GM18867 (cell line): Measurements from ENCODE around the gene LILRB5.
"Not testable (repeated sequence)": the region's sequence is repeated elsewhere in the genome, so short reads cannot be mapped to it uniquely, and the experiment has no call there.

ENCODE experiments used
- ATAC-seq: cut with Tn5 transposase; IDR thresholded peaks from one replicate; pipeline ENCODE4 v1.9.1; 2021; ENCODE audit warnings: mild to moderate bottlenecking, moderate library complexity; ENCODE audit not compliant: unreplicated experiment

Gene LILRB5

DNA sequence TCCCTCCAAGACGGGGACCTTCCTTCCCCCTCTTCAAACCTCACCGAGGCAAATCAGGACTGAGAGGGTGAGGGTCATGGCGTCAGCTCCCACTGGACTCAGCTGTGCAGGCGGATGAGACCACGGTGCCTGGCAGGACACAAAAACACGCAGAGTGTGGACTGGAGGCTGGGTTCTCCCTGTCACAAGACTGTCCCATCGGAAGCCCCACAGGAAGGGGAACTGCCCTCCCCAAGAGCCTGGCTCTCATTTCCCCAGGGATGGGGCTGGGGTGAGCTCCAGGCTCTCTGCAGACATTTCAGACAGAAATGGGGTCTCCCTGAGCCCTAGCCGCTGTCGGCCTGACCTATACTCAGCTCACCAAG, at the start of gene LILRB5:
Gene LILRB5 (minus strand): TSS at position 158 of the 365 bp plus-strand sequence. CDS start 80 bp downstream, at position 78.
- no peak for ATAC-seq

DNA sequence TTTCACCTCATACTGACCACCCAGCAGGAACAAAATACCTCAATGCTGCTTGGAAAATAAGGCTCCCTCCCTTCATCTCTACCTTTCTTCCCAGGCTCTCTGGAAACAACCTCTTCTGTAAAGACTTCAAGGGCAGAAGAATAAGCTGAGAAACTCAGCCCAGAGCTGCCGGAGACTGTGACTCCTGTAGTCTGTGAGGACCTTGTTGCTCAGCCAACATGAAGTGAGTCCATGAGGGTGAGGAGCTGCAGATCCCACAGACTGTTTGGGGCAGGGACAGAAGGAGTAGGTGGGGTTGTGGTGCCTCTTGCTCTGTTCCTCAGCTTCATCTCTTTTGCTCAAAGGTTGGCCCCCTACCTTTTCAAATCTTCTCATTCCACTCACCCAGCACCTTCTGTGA, 48.1 kb upstream of the LILRB5 start:
- no peak for ATAC-seq

DNA sequence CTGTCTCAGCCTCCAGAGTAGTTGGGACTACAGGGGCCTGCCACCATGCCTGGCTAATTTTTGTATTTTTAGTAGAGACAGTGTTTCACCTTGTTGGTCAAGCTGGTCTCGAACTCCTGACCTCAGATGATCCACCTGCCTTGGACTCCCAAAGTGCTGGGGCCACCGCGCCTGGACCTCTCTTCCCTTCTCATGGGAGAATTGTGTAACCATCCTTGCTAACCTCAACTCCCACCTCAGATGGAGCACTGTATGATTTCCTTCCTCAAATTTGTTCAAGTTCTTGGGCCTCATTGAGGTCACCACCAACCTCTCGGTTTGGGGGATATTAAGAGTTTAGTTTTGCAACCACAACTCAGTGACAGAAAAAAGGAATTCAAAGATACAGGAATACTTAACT, 45.2 kb upstream of the LILRB5 start:
- no peak for ATAC-seq

DNA sequence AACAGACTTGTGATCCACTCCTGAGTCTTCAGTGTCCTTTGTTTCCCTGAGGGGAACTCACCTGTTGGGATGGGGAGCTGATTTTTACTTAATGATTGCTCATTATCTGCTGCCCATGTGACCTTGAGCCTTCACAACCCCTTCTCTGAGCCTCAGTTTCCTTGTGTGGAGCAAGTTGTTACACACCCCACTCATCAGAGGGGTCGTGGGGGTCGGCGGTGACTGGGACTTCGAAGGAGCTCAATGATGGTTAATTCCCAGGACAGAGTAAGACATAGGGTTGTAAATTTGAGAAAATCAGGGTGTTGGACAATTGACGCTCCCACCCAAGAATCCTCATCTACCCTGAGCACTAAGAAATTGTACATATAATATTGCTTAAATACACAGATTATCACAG, 42.4 kb upstream of the LILRB5 start:
- ATAC-seq: no peak

DNA sequence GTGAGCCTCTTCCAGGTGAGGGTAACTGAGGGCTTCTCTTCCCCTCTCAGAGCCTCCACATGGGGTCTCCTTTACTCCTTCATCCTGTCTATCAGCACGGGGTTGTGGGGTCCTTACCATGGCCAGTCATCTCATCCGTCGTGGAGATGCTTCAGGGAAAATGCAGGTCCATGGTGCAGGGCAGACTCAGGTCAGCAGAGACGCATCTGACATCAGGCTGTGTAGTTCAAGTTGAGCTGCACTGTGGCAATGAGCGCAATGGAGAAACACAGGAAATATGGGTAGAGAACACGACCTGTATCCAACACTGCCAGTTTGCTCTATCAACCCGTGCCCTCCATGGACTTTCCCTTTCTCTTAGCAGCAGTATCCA, 42.0 kb upstream of the LILRB5 start:
- no peak for ATAC-seq

DNA sequence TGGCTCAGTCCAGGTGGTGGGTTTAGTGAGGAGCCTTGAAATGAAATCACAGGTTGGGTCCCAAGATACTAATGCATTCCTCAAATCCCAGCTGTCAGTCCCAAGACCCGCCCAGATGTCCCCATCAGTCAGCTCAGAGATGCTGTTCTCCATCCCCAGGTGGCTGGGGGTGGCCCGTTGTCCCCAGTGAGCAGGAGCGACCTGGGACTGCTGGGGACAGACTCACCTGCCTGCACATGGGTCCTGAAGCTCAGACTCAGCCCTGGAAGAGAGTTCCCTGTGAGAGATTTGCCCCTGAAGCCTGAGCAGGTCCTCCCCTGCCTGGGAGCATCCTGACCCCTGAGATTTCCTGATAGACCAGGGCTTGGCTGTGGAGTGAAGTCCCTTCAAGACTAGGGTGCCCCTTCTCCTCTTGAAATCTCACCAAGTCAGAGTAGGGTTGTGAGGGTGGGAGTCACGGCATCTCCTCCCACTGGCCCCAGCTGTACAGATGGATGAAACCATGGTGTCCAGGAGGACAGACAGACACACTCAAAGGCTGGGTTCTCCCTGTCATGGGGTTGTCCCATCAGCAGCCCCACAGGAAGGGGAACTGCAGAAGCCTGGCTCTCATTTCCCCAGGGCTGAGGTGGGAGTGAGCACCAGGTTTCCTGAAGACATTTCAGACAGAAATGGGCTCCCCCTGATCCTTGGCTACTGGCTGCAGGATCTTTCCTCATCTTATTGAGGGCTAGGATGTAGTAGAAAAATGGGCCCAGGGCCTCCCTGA, 41.5 kb upstream of the LILRB5 start:
- ATAC-seq: no peak

DNA sequence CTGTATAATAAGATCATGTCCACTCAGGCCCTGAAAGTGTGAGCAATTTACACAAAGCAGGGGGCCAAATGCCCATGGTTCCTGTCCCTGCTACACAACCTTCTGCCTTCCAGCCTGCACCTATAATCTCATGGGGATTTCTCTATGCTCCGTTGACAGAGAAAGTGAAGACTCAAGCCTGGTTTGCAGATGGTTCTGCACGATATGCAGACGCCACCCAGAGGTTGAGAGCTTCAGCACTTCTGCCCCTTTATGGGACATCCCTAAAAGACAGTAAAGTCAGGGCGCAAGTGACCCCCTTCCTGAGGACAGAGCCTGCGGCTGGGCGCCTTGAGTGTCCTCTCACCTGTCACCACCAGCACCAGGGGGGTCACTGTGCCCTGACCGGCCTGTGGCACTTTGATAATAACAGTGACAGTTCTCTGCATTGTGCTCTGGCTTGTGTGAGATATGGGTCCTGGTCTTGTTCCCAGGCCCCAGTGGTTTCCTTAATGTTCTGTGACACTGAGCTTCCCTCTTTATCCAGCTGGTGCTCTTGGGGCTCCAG, 40.8 kb upstream of the LILRB5 start:
- no peak for ATAC-seq

DNA sequence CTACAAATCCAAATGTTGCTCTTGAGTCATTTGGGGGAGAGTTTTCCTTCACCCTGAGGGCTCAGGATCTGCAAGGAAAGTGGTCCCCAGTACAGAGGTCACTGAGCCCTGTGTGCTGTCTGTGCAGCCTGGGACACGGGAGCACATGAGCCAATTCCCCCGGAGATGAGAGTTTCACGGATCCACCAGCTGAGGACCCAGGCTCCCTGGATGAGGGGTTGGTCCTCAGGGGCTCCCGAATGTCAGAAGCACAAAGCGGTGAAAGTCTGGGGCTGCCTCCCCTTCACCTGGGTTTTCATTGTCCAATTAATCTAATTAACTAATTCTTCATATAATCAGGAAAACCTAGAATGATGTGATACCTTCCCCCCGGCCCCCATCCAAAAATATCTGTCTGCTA, 37.5 kb upstream of the LILRB5 start:
- no peak for ATAC-seq

DNA sequence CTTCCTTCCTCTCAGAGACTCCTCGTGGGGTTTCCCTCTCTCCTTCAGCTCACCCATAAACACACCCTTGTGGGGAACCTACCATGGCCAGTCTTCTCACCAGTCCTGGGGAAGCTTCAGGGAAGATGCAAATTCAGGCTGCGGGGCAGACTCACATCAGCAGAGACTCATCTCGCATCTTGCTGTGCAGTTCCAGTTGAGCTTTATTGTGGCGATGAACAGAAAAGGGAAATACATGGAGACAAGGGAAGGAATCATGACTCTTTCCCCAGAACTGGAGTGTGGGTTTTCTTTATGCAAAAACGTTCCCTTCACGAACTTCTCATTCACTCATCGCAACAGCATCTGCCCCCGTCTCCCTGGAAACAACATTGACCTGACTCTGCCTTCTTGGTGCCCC, 32.1 kb upstream of the LILRB5 start:
- ATAC-seq: not testable (repeated sequence)

DNA sequence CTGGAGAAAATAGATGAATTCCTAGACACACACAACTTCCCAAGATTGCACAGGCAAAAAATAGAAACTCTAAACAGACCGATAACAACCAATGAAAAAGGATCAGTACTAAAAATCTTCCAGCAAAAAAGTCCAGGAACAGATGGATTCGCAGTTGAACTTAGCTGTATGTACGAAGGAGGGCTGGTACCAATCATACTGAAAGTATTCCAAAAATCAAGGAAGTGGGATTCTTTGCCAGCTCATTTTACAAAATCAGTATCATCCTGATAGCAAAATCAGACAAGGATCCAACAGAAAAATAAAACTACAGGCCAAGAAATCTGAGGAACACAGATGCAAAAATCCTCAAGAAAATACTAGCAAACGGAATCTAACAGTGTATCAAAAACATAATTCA, 30.4 kb upstream of the LILRB5 start:
- no peak for ATAC-seq

DNA sequence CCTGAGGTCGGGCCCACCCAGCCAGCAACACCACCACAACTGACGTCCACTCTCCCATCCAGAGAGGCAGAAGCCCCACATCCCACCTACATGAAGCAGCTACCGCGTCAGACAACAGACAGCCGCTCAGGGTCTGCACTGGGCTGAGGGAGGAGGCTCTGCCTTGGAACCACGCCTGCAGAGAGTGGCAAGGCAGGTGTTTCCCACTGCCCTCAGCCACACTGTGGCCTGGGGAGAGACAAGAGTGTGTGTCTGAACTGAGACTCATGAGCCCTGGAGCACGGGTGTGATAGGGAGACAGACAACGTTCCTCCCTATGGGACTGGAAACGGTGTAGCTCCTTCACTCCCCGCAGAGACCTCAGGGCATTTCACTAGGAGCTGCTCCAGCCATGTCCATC, 29.2 kb upstream of the LILRB5 start:
- not testable (repeated sequence) for ATAC-seq

DNA sequence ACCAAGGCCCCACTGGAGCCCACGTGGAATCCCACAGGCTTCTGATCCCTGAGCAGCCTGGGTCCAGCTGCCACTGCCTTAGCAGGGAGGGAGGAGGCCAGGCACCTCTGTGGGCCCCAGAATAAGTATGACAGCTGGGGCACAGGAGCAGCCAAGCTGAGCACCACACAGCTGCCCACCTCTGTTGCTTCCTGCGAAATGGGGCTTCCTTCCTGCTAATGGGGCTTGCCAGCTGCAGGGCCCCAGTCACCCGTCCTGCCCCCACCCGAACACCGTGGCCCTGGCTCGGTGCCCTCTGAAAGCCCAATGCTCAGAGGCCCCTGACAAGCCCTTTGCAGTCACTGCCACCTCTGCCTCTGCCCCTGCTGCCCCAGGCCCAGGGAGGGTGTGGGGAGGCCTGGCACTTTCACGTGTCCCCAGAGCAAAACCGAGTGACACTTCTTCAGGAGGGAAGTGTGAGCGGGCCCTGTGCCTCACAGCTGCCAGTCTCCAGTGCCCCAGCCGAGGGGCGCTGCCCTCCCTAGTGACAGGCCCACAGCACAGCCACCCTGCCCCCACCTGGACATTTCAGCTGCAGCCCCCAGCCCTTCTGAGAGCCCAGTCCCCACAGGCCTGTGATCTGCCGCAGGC, 28.5 kb upstream of the LILRB5 start:
- peak; percentile 49 for ATAC-seq

DNA sequence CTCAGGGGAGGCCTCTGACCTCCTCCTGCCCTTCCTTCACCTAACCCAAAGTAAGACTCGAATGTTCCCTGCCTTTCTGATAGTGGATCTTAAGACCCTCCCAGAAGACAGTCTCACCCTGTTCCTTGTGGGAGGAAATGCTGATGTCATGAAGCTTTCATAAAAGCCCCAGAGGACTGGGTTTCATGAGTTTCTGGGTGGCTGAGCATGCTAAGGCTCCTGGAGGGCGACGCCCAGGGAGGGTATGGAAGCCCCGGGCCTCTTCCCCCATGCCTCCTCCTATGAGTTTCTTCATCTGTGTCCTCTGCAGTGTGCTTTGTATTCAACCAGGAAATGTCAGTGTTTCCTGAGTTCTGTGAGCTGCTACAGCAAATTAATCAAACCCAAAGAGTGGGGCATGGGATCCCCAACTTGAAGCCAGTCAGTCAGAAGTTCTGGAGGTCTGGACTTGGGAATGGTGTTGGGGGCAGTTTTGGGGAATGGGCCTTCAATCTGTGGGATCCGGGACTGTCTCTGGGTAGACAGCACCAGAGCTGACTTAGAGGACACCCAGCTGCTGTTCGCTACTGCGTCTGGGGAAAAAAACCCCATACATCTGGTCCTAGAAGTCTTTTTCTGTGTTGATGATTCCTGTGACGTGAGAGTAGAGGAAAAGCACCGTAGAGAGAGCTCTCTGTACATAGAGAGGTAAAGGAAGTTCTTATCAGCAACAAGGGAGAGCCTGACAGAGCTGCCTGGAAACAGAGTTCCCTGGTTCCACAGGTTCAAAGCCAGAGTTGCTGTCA, 25.8 kb upstream of the LILRB5 start:
- no peak for ATAC-seq

DNA sequence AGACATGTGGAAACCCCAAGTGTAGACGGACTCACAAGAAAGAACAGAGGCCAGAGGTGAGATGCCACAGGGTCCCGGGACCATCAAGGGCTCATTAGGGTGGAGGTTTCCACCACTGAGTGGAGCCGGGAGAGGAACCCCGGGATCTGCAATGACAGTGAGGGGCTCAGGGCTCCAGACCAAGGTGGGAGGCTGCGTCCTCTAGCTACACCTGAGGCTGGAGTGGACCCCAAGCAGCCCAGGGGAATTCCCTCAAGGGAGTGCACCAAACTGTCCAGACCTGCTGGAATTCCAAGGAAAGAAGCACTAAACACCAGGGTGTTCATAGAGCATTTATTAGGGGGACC, 24.6 kb upstream of the LILRB5 start:
- ATAC-seq: not testable (repeated sequence)

DNA sequence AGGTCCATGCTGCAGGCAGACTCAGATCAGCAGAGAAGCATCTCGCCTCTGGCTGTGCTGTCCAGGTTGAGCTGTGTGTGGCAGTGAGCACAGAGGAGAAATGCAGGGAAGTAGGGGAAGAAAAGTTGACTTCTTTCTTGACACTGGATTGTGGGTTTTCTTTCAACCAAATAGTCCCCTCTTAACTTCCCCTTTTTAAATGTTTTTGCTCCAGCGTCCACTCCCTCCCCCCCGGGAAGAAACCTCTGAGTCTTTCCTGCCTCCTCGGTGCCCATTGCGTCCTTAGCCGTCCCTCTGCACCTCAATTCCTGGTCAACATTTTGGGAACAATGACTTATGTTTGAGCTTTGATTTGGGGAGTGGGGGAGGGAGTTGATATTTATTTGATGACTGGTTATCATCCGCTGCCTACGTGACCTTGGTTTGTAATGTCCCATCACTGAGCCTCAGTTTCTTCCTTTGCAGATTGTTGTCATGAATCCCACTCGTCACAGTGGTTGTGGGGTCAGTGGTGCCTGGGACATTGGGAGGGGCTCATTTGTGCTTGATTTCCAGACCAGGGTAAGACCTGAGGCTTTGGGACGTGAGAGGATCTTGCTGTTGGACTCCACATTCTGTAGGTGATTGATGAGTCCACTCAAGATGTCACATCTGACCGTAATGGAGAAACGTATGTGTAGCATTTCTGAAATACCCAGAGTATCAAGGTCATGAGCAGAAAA, 24.1 kb upstream of the LILRB5 start, which contains the start of gene LILRB2:
Gene LILRB2 (minus strand): TSS at position 104 of the 722 bp plus-strand sequence. CDS start 614 bp downstream, outside the sequence.
- ATAC-seq: no peak

DNA sequence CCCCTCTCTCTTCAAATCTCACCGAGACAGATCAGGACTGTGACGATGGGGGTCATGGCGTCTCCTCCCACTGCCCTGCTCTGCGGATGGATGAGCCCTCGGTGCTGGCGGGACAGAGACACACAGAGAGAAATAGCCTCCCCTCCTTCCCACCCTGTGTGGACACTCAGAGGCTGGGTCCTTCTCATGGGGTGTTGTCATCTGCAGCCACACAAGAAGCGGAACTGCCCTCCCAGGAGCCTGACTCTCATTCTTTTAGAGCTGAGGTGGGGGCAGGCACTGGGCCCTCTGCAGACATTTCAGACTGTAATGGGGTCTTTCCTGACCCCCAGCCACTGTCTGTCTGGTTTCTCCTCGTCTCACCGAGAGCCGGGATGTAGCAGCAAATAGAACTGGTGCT, 23.4 kb upstream of the LILRB5 start:
- ATAC-seq: not testable (repeated sequence)

DNA sequence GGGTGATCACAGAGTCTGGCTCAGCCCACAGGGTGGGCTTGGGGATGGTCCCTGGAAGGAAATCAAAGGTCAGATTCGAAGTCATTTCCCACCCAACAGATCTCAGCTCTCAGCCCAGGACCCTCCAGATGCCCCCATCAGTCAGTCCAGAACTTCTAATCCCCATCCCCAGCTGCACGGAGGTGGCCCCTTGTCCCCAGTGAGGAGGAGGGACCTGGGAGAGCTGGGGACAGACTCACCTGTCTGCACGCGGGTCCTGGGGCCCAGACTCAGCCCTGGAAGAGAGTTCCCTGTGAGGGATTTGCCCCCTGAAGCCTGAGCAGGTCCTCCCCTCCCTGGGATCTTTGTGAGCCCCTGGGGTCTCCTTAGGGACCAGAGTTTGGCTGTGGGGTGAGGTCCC, 23.0 kb upstream of the LILRB5 start:
- not testable (repeated sequence) for ATAC-seq

DNA sequence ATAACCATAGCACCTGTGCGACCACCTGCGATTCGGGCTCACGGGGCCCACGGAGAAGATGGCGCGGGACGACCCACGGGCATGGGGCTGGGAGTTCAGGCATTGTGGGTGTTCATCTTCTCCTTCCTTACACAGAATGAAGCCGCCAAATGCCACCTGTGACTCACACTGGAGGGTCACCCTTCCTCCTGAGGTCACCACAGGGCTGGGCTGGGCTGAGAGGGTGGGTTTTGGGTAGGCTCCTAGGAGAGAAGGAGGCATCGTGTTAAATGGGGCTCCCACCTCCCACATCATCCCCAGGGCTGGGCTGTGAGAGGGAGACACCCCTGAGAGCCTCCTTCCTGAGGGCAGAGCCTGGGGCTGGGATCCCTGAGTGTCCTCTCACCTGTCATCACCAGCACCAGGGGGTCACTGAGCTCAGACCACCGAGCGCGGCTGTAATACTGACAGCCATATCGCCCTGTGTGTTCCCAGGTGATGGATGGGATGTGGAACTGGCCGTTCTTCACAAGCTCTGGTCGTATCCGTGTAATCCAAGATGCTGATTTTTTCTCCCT, 22.4 kb upstream of the LILRB5 start:
- no peak for ATAC-seq

DNA sequence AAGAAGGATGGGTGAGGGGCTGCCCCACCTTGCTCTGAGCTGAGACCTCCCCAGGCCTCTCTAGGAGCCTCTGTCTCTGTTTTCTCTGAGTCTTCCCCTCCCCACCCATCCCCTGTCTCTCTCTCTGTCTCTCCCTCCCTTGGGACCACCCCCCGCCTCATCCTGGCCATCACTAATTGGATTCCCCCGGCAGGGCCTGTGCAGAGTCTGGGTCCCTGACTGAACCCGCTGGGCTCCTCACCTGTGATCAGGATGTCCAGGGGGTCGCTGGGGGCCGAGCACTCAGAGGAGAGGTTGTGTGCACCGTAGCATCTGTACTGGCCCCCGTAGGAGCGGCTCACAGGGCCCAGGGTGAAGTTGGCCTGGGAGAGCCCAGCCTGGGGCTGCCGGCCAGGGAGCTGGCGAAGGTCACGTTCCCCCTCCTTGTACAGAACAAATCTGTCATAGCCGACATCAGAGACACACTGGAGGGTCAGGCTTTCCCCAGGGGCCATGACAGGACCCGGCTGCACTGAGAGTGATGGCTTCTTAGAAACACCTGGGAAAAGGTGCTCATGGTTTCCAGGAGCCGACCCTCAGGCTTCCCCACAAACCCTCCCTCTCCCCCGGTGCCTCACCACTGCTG, 21.6 kb upstream of the LILRB5 start:
- ATAC-seq: not testable (repeated sequence)

DNA sequence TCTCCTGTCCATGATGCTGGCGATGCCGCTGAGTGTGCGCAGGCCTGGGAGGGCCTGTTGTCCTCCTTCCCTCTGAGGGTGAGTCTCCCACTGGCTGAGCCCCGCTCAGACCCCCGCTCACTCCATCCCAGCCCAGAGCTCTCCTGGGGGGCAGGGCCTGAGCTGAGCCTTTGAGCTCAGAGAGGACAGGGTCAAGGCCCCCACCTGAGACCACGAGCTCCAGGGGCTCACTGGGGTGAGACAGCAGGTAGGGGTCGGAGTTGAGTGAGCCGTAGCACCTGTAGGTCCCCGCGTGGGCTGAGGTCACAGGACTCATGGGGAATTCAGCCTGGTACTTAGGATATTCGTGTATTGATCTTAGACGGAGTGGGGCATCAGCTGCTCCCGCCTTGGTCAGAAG, 21.0 kb upstream of the LILRB5 start:
- not testable (repeated sequence) for ATAC-seq
